DOHH2 (cell line): ENCODE measurements around the gene SAMHD1.

ENCODE experiments used
- EZH2phosphoT487 ChIP-seq: fragments of 200-600 bp; sonication (generic); IDR thresholded peaks from 2 replicates; pipeline ENCODE4 v1.6.1; 2017; ENCODE audit warnings: borderline replicate concordance, mild to moderate bottlenecking, antibody characterized with exemption, low read length, moderate library complexity, mixed read lengths
- TF ChIP-seq, protein P1 (sequence below): fragments of 200-600 bp; sonication (generic); IDR thresholded peaks from one replicate; pipeline ENCODE4 v1.5.1; 2014; ENCODE audit warnings: antibody characterized with exemption, mild to moderate bottlenecking, low read depth, low read length; ENCODE audit not compliant: poor library complexity, severe bottlenecking

DNA sequence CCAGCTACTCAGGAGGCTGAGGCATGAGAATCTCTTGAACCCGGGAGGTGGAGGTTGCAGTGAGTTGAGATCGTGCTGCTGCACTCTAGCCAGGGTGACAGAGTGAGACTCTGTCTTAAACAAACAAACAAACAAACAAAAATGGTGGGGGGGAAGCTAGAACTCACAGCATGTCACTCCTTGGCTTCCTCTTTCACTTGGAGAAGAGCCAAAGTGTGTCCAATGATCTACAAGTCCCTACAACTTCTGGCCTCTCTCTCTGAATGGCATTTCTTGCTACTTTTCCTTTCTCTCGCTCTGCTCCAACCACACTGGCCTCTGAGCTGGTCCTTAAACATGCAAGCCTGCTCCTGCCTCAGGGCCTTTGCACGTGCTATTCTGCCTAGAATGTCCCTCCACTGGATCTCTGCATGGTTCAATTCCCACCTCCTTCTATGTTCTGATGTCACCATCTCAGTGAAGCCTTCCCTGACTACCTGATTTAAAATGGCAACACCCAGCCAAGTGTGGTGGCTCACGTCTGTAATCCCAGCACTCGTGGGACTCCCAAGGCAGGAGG, 67.5 kb downstream of the SAMHD1 start:
- TF ChIP-seq, protein P1, sequence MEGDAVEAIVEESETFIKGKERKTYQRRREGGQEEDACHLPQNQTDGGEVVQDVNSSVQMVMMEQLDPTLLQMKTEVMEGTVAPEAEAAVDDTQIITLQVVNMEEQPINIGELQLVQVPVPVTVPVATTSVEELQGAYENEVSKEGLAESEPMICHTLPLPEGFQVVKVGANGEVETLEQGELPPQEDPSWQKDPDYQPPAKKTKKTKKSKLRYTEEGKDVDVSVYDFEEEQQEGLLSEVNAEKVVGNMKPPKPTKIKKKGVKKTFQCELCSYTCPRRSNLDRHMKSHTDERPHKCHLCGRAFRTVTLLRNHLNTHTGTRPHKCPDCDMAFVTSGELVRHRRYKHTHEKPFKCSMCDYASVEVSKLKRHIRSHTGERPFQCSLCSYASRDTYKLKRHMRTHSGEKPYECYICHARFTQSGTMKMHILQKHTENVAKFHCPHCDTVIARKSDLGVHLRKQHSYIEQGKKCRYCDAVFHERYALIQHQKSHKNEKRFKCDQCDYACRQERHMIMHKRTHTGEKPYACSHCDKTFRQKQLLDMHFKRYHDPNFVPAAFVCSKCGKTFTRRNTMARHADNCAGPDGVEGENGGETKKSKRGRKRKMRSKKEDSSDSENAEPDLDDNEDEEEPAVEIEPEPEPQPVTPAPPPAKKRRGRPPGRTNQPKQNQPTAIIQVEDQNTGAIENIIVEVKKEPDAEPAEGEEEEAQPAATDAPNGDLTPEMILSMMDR: no peak
- no peak for TF ChIP-seq EZH2phosphoT487
